Activated CD4-positive, CD25-positive, alpha-beta regulatory T cell (primary cell): ENCODE data around the gene ARID1B.

ENCODE experiments used
- DNase-seq, 4 experiments: peaks; one replicate each; lab custom pipeline; 2025; lab: John Stamatoyannopoulos, UW

ARID1B gene

GRCh38 chr6:156992020-156992804 is 215.0 kb downstream of the ARID1B start:
- no peak for DNase-seq

- no peak for DNase-seq
Measured at GRCh38 chr6:156993713-156994112, 216.5 kb downstream of the ARID1B start.

- DNase-seq: no peak
Measured at GRCh38 chr6:156994215-156995076, 217.3 kb downstream of the ARID1B start.

- DNase-seq: no peak
Measured at GRCh38 chr6:156995502-156995901, 218.3 kb downstream of the ARID1B start.

GRCh38 chr6:156996265-156996664 is 219.1 kb downstream of the ARID1B start:
- no peak for DNase-seq

GRCh38 chr6:156998794-156999330 is 221.7 kb downstream of the ARID1B start:
- no peak for DNase-seq

GRCh38 chr6:156999762-157000161 is 222.6 kb downstream of the ARID1B start:
- DNase-seq: no peak

- DNase-seq: no peak
Measured at GRCh38 chr6:157001716-157002115, 224.5 kb downstream of the ARID1B start.

- no peak for DNase-seq
Measured at GRCh38 chr6:157002774-157003173, 225.6 kb downstream of the ARID1B start.

GRCh38 chr6:157005940-157006339 is 228.8 kb downstream of the ARID1B start:
- DNase-seq: no peak

- no peak for DNase-seq
Measured at GRCh38 chr6:157008568-157008967, 231.4 kb downstream of the ARID1B start.

GRCh38 chr6:157012355-157012754 is 235.2 kb downstream of the ARID1B start:
- no peak for DNase-seq

- DNase-seq: no peak
Measured at GRCh38 chr6:157013649-157014304, 236.6 kb downstream of the ARID1B start.

GRCh38 chr6:157014871-157015270 is 237.7 kb downstream of the ARID1B start:
- DNase-seq: no peak

GRCh38 chr6:157017022-157017421 is 239.8 kb downstream of the ARID1B start:
- DNase-seq: no peak

- DNase-seq: no peak
Measured at GRCh38 chr6:157017861-157018260, 240.7 kb downstream of the ARID1B start.

GRCh38 chr6:157019115-157019641 is 242.0 kb downstream of the ARID1B start:
- no peak for DNase-seq

GRCh38 chr6:157019733-157020132 is 242.6 kb downstream of the ARID1B start:
- no peak for DNase-seq

- no peak for DNase-seq
Measured at GRCh38 chr6:157020398-157020797, 243.2 kb downstream of the ARID1B start.

GRCh38 chr6:157020881-157021343 is 243.7 kb downstream of the ARID1B start:
- peak; percentile 43 to 62 (median 50) for DNase-seq

GRCh38 chr6:157021344-157021992 is 244.3 kb downstream of the ARID1B start:
- peak; percentile 70 to 84 (median 76) for DNase-seq
